ENCODE results near the gene ELL. TPM values are rescaled to one million over a fixed set of nuclear protein-coding genes. Genes with fewer than 3 reads are reported as not detected.

Gene ELL
- total RNA-seq, 1 donor from 2014 or later, result 15.5 TPM

DNA sequence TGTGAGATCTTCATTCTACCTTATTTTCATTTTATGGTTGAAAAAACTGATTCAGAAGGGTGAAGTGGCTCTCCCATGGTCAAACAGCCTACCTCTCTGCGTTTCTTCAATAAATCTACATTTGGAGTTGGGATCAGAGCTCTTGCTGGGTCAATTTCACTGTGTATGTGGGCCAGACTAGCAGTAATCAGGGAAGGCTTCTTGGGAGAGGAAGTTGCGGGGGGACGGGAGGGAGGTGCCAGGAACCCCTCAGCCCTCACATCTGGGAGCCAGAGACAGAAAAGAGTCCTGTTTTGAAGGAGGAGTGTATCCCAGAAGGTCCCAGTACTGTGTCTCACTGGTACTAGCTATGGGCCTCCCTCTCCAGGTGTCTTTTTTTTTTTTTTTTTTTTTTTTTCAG lies 36.7 kb upstream of the ELL start:
- H3K4me3 Mint-ChIP-seq (ENCODE audit: low read depth), result peak overlapping the region; percentile 84

DNA sequence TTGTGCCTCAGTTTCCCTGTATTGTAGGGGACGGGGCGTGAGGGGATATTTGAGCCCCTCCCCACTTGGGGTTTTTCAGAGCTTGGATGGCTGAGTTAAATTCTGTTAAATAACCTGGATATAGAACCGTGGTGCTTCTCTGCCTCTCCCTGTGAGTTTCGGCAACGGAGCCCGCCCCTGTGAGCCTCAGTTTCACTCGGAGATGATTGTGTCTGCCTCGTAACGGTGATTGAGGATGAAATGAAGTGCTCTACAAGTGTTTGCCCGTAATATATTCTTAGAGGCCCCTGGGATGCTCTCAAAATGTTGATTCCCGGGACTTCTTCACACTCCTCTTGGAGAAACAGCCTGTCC lies 36.3 kb upstream of the ELL start:
- Mint-ChIP-seq H3K27ac (peak overlapping the region; percentile 73), H3K9me3 (ENCODE audit: low read depth) (no peaks in the 10 kb centered on the region), H3K36me3 (ENCODE audit: insufficient read depth) (no peaks in the 10 kb centered on the region), H3K4me3 (ENCODE audit: low read depth) (peak overlapping the region; percentile 84), H3K27me3 (no peaks in the 10 kb centered on the region), H3K4me1 (ENCODE audit: low read depth) (peaks cover 5% of the 10 kb centered on the region)
- DNase-seq (ENCODE audit: low spot score, unreplicated experiment), result no peak
- TF ChIP-seq, protein P1, sequence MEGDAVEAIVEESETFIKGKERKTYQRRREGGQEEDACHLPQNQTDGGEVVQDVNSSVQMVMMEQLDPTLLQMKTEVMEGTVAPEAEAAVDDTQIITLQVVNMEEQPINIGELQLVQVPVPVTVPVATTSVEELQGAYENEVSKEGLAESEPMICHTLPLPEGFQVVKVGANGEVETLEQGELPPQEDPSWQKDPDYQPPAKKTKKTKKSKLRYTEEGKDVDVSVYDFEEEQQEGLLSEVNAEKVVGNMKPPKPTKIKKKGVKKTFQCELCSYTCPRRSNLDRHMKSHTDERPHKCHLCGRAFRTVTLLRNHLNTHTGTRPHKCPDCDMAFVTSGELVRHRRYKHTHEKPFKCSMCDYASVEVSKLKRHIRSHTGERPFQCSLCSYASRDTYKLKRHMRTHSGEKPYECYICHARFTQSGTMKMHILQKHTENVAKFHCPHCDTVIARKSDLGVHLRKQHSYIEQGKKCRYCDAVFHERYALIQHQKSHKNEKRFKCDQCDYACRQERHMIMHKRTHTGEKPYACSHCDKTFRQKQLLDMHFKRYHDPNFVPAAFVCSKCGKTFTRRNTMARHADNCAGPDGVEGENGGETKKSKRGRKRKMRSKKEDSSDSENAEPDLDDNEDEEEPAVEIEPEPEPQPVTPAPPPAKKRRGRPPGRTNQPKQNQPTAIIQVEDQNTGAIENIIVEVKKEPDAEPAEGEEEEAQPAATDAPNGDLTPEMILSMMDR (IDR thresholded peaks at IDR 0.05; ENCODE audit: unreplicated experiment), result no peak

More for the DNA sequence above, 36.7 kb upstream of the ELL start:
- no peak for DNase-seq (ENCODE audit: low spot score, unreplicated experiment)
- Mint-ChIP-seq H3K9me3 (ENCODE audit: low read depth) (no peaks in the 10 kb centered on the region), H3K27ac (peak overlapping the region; percentile 73), H3K27me3 (no peaks in the 10 kb centered on the region), H3K4me1 (ENCODE audit: low read depth) (peaks cover 5% of the 10 kb centered on the region), H3K36me3 (ENCODE audit: insufficient read depth) (no peaks in the 10 kb centered on the region)
- TF ChIP-seq, protein P1 (IDR thresholded peaks at IDR 0.05; ENCODE audit: unreplicated experiment), result no peak

DNA sequence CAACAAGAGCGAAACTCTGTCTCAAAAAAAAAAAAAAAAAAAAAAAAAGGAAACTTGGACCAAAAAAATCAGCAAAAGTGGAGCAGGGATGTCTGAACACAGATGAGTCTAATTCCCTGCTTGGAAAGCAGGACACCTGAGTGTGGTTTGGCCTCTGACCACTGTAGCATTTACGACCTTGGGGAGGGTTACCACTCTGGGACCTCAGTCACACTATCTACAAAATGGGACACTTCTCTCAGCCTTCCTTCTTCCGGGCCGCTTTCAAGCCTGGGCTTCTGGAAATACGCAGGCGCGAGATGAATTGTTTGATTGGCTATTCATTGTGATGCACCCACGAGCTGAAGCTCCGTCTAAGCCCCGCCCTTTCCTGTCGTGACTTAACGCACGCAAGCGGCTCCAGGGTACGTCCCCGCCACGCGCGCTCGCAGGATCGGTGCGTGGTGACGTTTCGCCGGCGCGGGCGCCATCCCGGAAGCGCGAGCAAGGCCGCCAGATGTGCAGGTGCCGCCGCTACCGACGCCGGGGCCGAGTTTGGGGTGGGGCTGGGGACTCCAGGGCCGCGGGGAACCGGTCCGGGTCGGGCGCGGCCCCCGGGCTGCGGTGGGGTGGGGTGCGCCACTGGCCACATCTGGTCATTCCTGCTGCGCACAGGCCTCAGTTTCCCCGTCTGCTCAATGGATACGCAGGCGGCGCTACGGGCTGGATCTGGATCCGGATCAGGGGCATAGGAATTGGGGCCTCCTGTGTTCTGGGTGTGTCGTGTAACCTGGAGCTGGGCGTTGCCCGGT lies 35.7 kb upstream of the ELL start, which contains the start of gene KXD1:
Gene KXD1, plus strand, starts transcription at position 460 of the 791 bp plus-strand sequence. CDS start 4,187 bp downstream, outside the sequence.
- H3K27me3 Mint-ChIP-seq, result no peaks in the 10 kb centered on the region
- H3K4me3 Mint-ChIP-seq (ENCODE audit: low read depth), result peak within 1 kb of the TSS; percentile 84
- peaks cover 5% of the 10 kb centered on the region for H3K4me1 Mint-ChIP-seq (ENCODE audit: low read depth)
- peak within 1 kb of the TSS; percentile 92 for H3K27ac Mint-ChIP-seq
- no peaks in the 10 kb centered on the region for H3K36me3 Mint-ChIP-seq (ENCODE audit: insufficient read depth)
- H3K9me3 Mint-ChIP-seq (ENCODE audit: low read depth), result no peaks in the 10 kb centered on the region
- peak; percentile 70 for DNase-seq (ENCODE audit: low spot score, unreplicated experiment)
- TF ChIP-seq, protein P1 (IDR thresholded peaks at IDR 0.05; ENCODE audit: unreplicated experiment), result no peak

DNA sequence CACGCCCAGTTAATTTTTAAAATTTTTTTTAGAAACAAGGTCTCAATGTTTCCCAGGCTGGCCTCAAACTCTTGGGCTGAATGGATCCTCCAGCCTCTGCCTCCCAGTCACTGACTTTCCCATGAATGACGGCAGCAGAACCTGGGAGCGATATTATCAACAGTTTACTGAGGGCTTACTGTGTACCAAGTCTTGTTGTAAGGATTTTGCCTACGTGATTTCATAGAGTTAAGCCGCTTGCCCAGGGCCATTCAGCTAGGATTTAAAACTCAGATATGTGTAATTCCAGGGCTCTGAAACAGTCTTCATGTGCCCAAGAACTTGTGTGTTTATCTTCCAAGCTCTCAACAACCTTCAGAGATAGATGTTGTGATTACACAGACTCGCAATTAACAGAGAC lies 29.8 kb upstream of the ELL start:
- no peaks in the 10 kb centered on the region for H3K27me3 Mint-ChIP-seq
- TF ChIP-seq, protein P1 (IDR thresholded peaks at IDR 0.05; ENCODE audit: unreplicated experiment), result no peak
- no peaks in the 10 kb centered on the region for H3K9me3 Mint-ChIP-seq (ENCODE audit: low read depth)
- DNase-seq (ENCODE audit: low spot score, unreplicated experiment), result no peak
- no peak overlapping the region for H3K4me3 Mint-ChIP-seq (ENCODE audit: low read depth)
- H3K27ac Mint-ChIP-seq, result no peak overlapping the region
- H3K36me3 Mint-ChIP-seq (ENCODE audit: insufficient read depth), result no peaks in the 10 kb centered on the region
- H3K4me1 Mint-ChIP-seq (ENCODE audit: low read depth), result no peaks in the 10 kb centered on the region

DNA sequence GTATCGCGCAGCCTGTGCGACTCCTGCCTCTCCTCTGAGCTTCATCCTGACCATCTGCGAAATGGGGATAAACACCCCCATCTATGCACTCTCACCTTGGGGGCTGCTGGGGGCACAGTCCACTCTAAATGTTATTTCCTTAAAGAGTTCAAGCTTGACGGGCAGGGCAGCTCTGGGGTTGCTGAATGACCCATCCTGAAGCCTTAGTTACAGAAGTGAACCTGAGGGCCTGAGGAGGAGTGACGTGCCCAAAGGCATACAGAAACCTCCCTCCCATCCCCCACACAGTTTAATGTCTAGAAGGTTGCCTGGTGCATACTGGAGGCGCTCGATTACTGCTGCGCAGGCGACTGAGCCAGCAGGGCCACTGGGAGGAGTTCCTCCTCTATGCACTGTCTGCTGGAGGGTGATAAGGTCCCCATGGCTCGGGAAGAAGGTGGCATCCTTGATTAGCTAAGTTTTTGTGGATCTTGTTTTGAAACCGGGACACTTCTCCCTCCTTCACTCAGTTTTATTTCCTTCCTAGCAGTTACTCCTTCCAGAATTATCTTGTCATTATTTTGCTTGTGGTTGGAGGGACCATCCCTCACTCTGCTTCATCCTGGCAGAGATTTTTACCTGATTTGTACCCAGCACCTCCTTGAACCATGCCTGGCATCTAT lies 22.1 kb upstream of the ELL start:
- Mint-ChIP-seq H3K4me3 (ENCODE audit: low read depth) (peak overlapping the region; percentile 77), H3K27me3 (no peaks in the 10 kb centered on the region), H3K9me3 (ENCODE audit: low read depth) (no peaks in the 10 kb centered on the region), H3K36me3 (ENCODE audit: insufficient read depth) (peaks cover 3% of the 10 kb centered on the region), H3K27ac (peak overlapping the region; percentile 80), H3K4me1 (ENCODE audit: low read depth) (peaks cover 6% of the 10 kb centered on the region)
- TF ChIP-seq, protein P1 (IDR thresholded peaks at IDR 0.05; ENCODE audit: unreplicated experiment), result no peak
- no peak for DNase-seq (ENCODE audit: low spot score, unreplicated experiment)
